Mesendoderm (in vitro differentiated cells): Measurements from ENCODE around the gene TMEM45A.
A peak's percentile ranks its signal among the peaks of the same experiment; 100 is the strongest.

ENCODE experiments used
- DNase-seq: peaks from one replicate; pipeline ENCODE4 v3.0.0; 2013
- H2AK5ac ChIP-seq: 2 replicates; pipeline ENCODE4 v1.6.1; 2013; ENCODE audit warnings: low read length, inconsistent platforms
- H2BK120ac ChIP-seq: 2 replicates; pipeline ENCODE4 v1.6.1; 2013; ENCODE audit warnings: low read depth, mild to moderate bottlenecking, low read length, moderate library complexity, mixed read lengths
- H2BK15ac ChIP-seq: replicated peaks from 2 replicates; pipeline ENCODE4 v1.6.1; 2013; ENCODE audit warnings: low read depth, mild to moderate bottlenecking, moderate library complexity
- H2BK5ac ChIP-seq: 2 replicates; pipeline ENCODE4 v1.6.1; 2013; ENCODE audit warnings: low read length, inconsistent platforms
- H3K18ac ChIP-seq: 2 replicates; pipeline ENCODE4 v1.6.1; 2013; ENCODE audit warnings: mild to moderate bottlenecking, low read length, mixed read lengths
- H3K23ac ChIP-seq: one replicate; pipeline ENCODE4 v1.6.1; 2013; ENCODE audit warnings: low read length
- H3K27ac ChIP-seq: 2 replicates; pipeline ENCODE4 v1.5.1; 2013; ENCODE audit warnings: low read depth, mild to moderate bottlenecking, inconsistent platforms, low read length, moderate library complexity
- H3K27me3 ChIP-seq: 2 replicates; pipeline ENCODE4 v1.6.1; 2013; ENCODE audit warnings: low read length, control low read depth, mild to moderate bottlenecking, inconsistent platforms; ENCODE audit not compliant: insufficient read depth, poor library complexity
- H3K36me3 ChIP-seq: 2 replicates; pipeline ENCODE4 v1.6.1; 2013; ENCODE audit warnings: low read length, inconsistent platforms; ENCODE audit not compliant: control insufficient read depth, insufficient read depth
- H3K4ac ChIP-seq: one replicate; pipeline ENCODE4 v1.6.1; 2013; ENCODE audit warnings: low read depth, mild to moderate bottlenecking, low read length, moderate library complexity
- H3K4me1 ChIP-seq: 2 replicates; pipeline ENCODE4 v1.6.1; 2013; ENCODE audit warnings: low read depth, low read length, inconsistent platforms; ENCODE audit not compliant: control insufficient read depth
- H3K4me2 ChIP-seq: 2 replicates; pipeline ENCODE4 v1.6.1; 2013; ENCODE audit warnings: low read length
- H3K4me3 ChIP-seq: 2 replicates; pipeline ENCODE4 v1.5.1; 2013; ENCODE audit warnings: mild to moderate bottlenecking, low read length
- H3K56ac ChIP-seq: one replicate; pipeline ENCODE4 v1.6.1; 2013; ENCODE audit warnings: low read length
- H3K79me1 ChIP-seq: 2 replicates; pipeline ENCODE4 v1.6.1; 2013; ENCODE audit warnings: low read length, inconsistent platforms
- H3K79me2 ChIP-seq: 2 replicates; pipeline ENCODE4 v1.6.1; 2013; ENCODE audit warnings: mild to moderate bottlenecking, low read length; ENCODE audit not compliant: control insufficient read depth, insufficient read depth
- H3K9ac ChIP-seq: 2 replicates; pipeline ENCODE4 v1.6.1; 2013; ENCODE audit warnings: low read length, inconsistent platforms
- H4K5ac ChIP-seq: one replicate; pipeline ENCODE4 v1.6.1; 2013; ENCODE audit warnings: low read length
- H4K8ac ChIP-seq: one replicate; pipeline ENCODE4 v1.6.1; 2013; ENCODE audit warnings: low read depth, mild to moderate bottlenecking, control low read depth, low read length, moderate library complexity
- whole genome bisulfite sequencing: extraction: QIAGEN DNeasy Blood & Tissue Kit; methylation state at CpG from one replicate; pipeline ENCODE4 v1.1.7; 2013; ENCODE audit warnings: low lambda C conversion rate, missing lambda C conversion rate; ENCODE audit not compliant: insufficient coverage; ENCODE audit errors: extremely low coverage; 5-methylcytosine and 5-hydroxymethylcytosine counted together

TMEM45A gene

DNA sequence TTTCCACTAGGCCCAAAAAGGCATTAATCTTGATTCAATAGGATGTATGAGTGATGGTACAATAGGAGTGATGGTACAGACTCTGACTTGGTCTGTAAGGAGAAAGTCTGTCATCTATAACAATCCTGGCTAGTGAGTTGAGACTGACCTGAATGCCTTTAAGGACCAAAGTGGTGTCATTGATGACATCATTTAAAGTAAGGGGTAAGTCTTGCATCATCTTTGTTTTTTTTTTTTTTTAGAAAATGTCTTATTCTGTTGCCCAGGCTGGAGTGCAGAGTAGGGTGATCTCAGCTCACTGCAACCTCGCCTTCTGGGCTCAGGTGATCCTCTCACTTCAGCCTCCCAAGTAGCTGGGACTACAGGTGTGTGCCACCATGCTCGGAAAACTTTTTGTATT lies 5.6 kb upstream of the TMEM45A start:
- no peak for DNase-seq
- Histone ChIP-seq H3K4ac (no peak overlapping the region), H3K18ac (no peak overlapping the region), H2BK5ac (no peak overlapping the region), H3K36me3 (no peaks in the 10 kb centered on the region), H3K4me3 (no peak overlapping the region), H3K4me2 (no peak overlapping the region), H4K8ac (no peak overlapping the region), H2AK5ac (no peak overlapping the region), H3K9ac (no peak overlapping the region), H3K27ac (no peak overlapping the region), H3K4me1 (peaks cover 3% of the 10 kb centered on the region), H3K56ac (no peak overlapping the region), H2BK15ac (no peak overlapping the region), H3K79me2 (no peaks in the 10 kb centered on the region), H3K79me1 (no peaks in the 10 kb centered on the region), H3K23ac (no peak overlapping the region), H4K5ac (no peak overlapping the region), H2BK120ac (no peak overlapping the region), H3K27me3 (no peaks in the 10 kb centered on the region)
- no CpG with 5 or more reads among the region's 2 CpGs for WGBS

DNA sequence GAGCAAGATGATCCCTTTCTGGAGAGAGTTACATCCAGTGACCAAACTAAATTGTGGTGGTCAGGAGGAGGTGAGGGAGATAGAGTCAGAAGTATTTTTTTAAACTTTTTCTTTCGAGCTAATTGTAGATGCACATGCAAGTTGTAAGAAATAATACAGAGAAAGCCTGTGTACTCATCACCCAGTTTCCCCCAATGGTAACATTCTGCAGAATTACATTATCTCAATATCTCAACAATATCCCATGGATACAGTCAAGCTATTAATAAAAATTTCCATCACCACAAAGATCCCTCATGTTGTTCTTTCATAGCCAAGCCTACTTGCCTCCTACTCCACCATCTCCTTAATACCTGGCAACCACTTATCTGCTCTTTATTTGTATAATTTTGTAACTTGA lies 3.3 kb upstream of the TMEM45A start:
- no peaks in the 10 kb centered on the region for H3K79me1 ChIP-seq

DNA sequence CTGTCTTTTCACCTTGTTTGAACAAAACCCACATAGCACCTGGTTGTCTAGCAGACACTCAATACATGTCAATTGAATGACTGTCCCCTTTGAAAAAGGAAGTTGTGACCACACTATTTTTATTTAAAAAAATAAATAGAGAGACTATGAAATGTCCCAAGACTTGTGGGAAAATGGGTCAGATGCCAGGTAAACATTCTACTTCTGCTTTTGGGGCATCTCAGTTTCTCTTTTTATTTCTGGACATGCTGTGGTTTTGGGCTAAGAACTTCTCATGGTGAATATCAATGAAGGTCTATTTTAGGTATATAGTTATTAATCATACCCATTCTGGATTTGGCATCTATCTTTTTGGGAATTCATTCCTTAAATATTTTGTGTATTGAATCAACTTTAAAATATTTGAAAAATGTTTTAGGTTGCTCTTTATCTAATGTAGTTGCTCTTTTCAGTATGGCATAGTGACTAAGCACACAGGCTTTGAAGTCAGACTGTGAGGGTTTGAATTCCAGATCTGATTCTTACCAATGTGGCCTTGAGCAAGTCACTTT lies 4.4 kb downstream of the TMEM45A start:
- H3K79me1 ChIP-seq, result no peaks in the 10 kb centered on the region
- H4K5ac ChIP-seq, result no peak overlapping the region
- H3K27me3 ChIP-seq, result no peaks in the 10 kb centered on the region
- no peak overlapping the region for H3K27ac ChIP-seq
- H3K4ac ChIP-seq, result no peak overlapping the region
- no peak overlapping the region for H3K18ac ChIP-seq
- H3K9ac ChIP-seq, result no peak overlapping the region
- no peak overlapping the region for H2AK5ac ChIP-seq
- peak; percentile 23 for DNase-seq
- H3K23ac ChIP-seq, result no peak overlapping the region
- no peak overlapping the region for H3K4me3 ChIP-seq
- H3K4me1 ChIP-seq, result peaks cover under 1% of the 10 kb centered on the region
- H3K36me3 ChIP-seq, result no peaks in the 10 kb centered on the region
- H2BK5ac ChIP-seq, result no peak overlapping the region
- no peak overlapping the region for H2BK15ac ChIP-seq
- no peak overlapping the region for H3K4me2 ChIP-seq
- no peak overlapping the region for H3K56ac ChIP-seq
- no peak overlapping the region for H2BK120ac ChIP-seq
- no peaks in the 10 kb centered on the region for H3K79me2 ChIP-seq
- H4K8ac ChIP-seq, result no peak overlapping the region

More for the DNA sequence above, 3.3 kb upstream of the TMEM45A start:
- Histone ChIP-seq H2BK120ac (no peak overlapping the region), H4K8ac (no peak overlapping the region), H3K27me3 (no peaks in the 10 kb centered on the region), H3K4me1 (peaks cover 3% of the 10 kb centered on the region), H4K5ac (no peak overlapping the region), H3K4me3 (no peak overlapping the region), H3K4me2 (no peak overlapping the region), H2AK5ac (no peak overlapping the region), H3K4ac (no peak overlapping the region), H3K23ac (no peak overlapping the region), H3K18ac (no peak overlapping the region), H2BK5ac (no peak overlapping the region), H2BK15ac (no peak overlapping the region), H3K9ac (no peak overlapping the region), H3K79me2 (no peaks in the 10 kb centered on the region), H3K27ac (no peak overlapping the region), H3K36me3 (no peaks in the 10 kb centered on the region), H3K56ac (no peak overlapping the region)
- DNase-seq, result no peak
- no CpG with 5 or more reads among the region's 1 CpG for WGBS

DNA sequence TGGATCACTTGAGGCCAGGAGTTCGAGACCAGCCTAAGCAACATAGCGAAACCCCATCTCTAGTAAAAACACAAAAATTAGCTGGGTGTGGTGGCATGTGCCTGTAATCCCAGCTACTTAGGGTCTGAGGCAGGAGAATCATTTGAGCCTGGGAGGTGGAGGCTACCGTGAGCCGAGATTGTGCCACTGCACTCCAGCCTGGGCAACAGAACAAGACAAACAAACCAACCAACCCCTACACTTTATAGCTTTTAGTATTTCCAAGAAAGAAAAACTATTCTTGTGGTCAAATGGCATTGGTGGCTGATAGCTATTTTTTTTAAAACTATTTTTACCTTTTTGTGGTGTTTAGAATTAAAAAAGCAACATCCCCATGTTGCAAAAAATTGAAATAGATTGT lies 7.2 kb downstream of the TMEM45A start:
- no peak overlapping the region for H2BK5ac ChIP-seq
- H3K9ac ChIP-seq, result no peak overlapping the region
- no peak overlapping the region for H4K8ac ChIP-seq
- no peak overlapping the region for H3K4me3 ChIP-seq
- H4K5ac ChIP-seq, result no peak overlapping the region
- DNase-seq, result no peak
- no peaks in the 10 kb centered on the region for H3K79me2 ChIP-seq
- H2BK15ac ChIP-seq, result no peak overlapping the region
- H3K18ac ChIP-seq, result no peak overlapping the region
- H2BK120ac ChIP-seq, result no peak overlapping the region
- H3K27ac ChIP-seq, result no peak overlapping the region
- no peaks in the 10 kb centered on the region for H3K36me3 ChIP-seq
- H3K4me1 ChIP-seq, result no peaks in the 10 kb centered on the region
- no peaks in the 10 kb centered on the region for H3K79me1 ChIP-seq
- H3K4ac ChIP-seq, result no peak overlapping the region
- H2AK5ac ChIP-seq, result no peak overlapping the region
- no peak overlapping the region for H3K4me2 ChIP-seq
- H3K27me3 ChIP-seq, result no peaks in the 10 kb centered on the region
- H3K56ac ChIP-seq, result no peak overlapping the region
- no peak overlapping the region for H3K23ac ChIP-seq
- WGBS, result no CpG with 5 or more reads among the region's 4 CpGs

DNA sequence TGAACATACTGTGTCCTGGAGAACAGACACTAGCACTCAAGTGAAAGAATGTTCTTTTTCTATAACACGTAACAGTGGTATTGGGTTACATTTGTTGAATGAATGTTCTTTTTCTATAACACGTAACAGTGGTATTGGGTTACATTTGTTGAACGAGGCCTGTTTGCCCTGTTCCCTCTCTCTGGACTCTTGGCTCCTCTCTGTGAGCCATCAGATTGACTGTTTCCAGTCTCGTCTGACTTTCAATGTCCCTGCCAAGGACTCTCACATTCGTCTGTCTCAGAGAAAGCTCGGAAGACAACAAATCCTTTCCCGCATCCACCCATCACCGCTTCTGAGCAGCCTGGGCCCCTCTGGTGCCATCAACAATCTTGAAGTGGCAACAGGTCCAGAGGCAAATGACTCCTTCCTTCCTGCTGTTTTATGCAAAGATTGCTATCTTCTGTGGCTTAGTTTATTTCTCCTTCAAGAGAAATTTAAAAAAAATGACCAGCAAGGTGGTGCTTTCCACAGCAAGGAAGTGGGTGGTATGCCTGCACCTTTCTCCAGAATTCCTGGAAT lies 8.0 kb downstream of the TMEM45A start:
- no peak overlapping the region for H4K8ac ChIP-seq
- no peak overlapping the region for H2AK5ac ChIP-seq
- H3K27me3 ChIP-seq, result no peaks in the 10 kb centered on the region
- H3K27ac ChIP-seq, result no peak overlapping the region
- no peak overlapping the region for H4K5ac ChIP-seq
- no peak overlapping the region for H2BK120ac ChIP-seq
- no peaks in the 10 kb centered on the region for H3K4me1 ChIP-seq
- no peak overlapping the region for H3K4ac ChIP-seq
- no CpG with 5 or more reads among the region's 8 CpGs for WGBS
- H3K4me2 ChIP-seq, result no peak overlapping the region
- no peak overlapping the region for H3K23ac ChIP-seq
- H3K79me2 ChIP-seq, result no peaks in the 10 kb centered on the region
- H2BK5ac ChIP-seq, result no peak overlapping the region
- H3K18ac ChIP-seq, result no peak overlapping the region
- no peaks in the 10 kb centered on the region for H3K79me1 ChIP-seq
- no peak overlapping the region for H2BK15ac ChIP-seq
- no peak overlapping the region for H3K9ac ChIP-seq
- peak; percentile 26 for DNase-seq
- H3K36me3 ChIP-seq, result no peaks in the 10 kb centered on the region
- H3K56ac ChIP-seq, result no peak overlapping the region
- no peak overlapping the region for H3K4me3 ChIP-seq

DNA sequence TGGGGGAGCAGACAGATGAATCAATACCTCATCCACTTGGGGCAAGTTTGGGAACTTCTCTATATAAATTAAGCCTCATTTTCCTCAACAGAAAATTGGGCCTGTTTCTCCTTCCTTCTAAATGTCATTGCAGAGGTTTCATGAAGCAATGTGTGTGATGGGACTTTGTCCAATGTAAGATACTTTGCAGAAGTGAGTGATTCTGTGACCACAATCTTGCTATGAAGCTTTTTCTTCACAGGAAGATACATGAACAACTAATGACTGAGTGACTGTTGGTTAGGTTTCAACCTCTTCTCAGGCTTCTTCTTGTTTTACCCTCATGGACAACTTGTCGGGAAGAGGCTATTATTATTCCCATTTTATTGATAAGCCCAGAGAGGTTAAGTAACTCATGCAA lies 11.0 kb downstream of the TMEM45A start:
- H3K4ac ChIP-seq, result no peak overlapping the region
- no peak overlapping the region for H2BK5ac ChIP-seq
- no peak overlapping the region for H4K5ac ChIP-seq
- no peak overlapping the region for H3K9ac ChIP-seq
- H3K4me2 ChIP-seq, result no peak overlapping the region
- WGBS, result no CpG with 5 or more reads among the region's 1 CpG
- H3K4me1 ChIP-seq, result no peaks in the 10 kb centered on the region
- no peak overlapping the region for H2AK5ac ChIP-seq
- no peak overlapping the region for H3K56ac ChIP-seq
- H3K36me3 ChIP-seq, result no peaks in the 10 kb centered on the region
- DNase-seq, result no peak
- no peak overlapping the region for H3K23ac ChIP-seq
- H3K4me3 ChIP-seq, result no peak overlapping the region
- H2BK15ac ChIP-seq, result no peak overlapping the region
- no peak overlapping the region for H3K27ac ChIP-seq
- no peaks in the 10 kb centered on the region for H3K79me2 ChIP-seq
- no peak overlapping the region for H2BK120ac ChIP-seq
- no peak overlapping the region for H4K8ac ChIP-seq
- no peaks in the 10 kb centered on the region for H3K79me1 ChIP-seq
- H3K18ac ChIP-seq, result no peak overlapping the region
- no peaks in the 10 kb centered on the region for H3K27me3 ChIP-seq
